ENCODE data around the gene LMOD2.

The LMOD2 gene

GRCh38 chr7:123655614-123656013 is at the start of gene LMOD2:
Gene LMOD2, plus strand, starts transcription at chr7:123655866. Its CDS starts 98 bp downstream, at chr7:123655964.
- DNase-seq (ENCODE audit: low read depth), result no peak
- no peak within 1 kb of the TSS for H3K4me3 ChIP-seq (ENCODE audit: control insufficient read depth, low read depth, low read length)
- TF ChIP-seq CTCF (IDR thresholded peaks at IDR 0.05; ENCODE audit: control insufficient read depth, insufficient read depth, low read depth, low read length, missing control alignments), result no peak

GRCh38 chr7:123607423-123607975 is 48.2 kb upstream of the LMOD2 start:
- H3K4me3 ChIP-seq (ENCODE audit: control insufficient read depth, low read depth, low read length), result no peak overlapping the region
- no peak for TF ChIP-seq CTCF (IDR thresholded peaks at IDR 0.05; ENCODE audit: control insufficient read depth, insufficient read depth, low read depth, low read length, missing control alignments)
- no peak for DNase-seq (ENCODE audit: low read depth)

GRCh38 chr7:123608991-123609882 is 46.4 kb upstream of the LMOD2 start:
- DNase-seq (ENCODE audit: low read depth), result no peak
- H3K4me3 ChIP-seq (ENCODE audit: control insufficient read depth, low read depth, low read length), result no peak overlapping the region
- no peak for TF ChIP-seq CTCF (IDR thresholded peaks at IDR 0.05; ENCODE audit: control insufficient read depth, insufficient read depth, low read depth, low read length, missing control alignments)

GRCh38 chr7:123609883-123610239 is 45.8 kb upstream of the LMOD2 start:
- DNase-seq (ENCODE audit: low read depth), result no peak
- no peak overlapping the region for H3K4me3 ChIP-seq (ENCODE audit: control insufficient read depth, low read depth, low read length)
- TF ChIP-seq CTCF (IDR thresholded peaks at IDR 0.05; ENCODE audit: control insufficient read depth, insufficient read depth, low read depth, low read length, missing control alignments), result no peak

GRCh38 chr7:123612024-123612423 is 43.6 kb upstream of the LMOD2 start:
- H3K4me3 ChIP-seq (ENCODE audit: control insufficient read depth, low read depth, low read length), result no peak overlapping the region
- no peak for TF ChIP-seq CTCF (IDR thresholded peaks at IDR 0.05; ENCODE audit: control insufficient read depth, insufficient read depth, low read depth, low read length, missing control alignments)
- DNase-seq (ENCODE audit: low read depth), result no peak

GRCh38 chr7:123615344-123615743 is 40.3 kb upstream of the LMOD2 start:
- H3K4me3 ChIP-seq (ENCODE audit: control insufficient read depth, low read depth, low read length), result no peak overlapping the region
- peak; percentile 51 for DNase-seq (ENCODE audit: low read depth)
- TF ChIP-seq CTCF (IDR thresholded peaks at IDR 0.05; ENCODE audit: control insufficient read depth, insufficient read depth, low read depth, low read length, missing control alignments), result no peak

Measured in AG09309 (cell line).